ENCODE measurements around the gene ANKRD24. TPM values are rescaled to one million over a fixed set of nuclear protein-coding genes. Genes with fewer than 3 reads are reported as not detected.
A peak's percentile ranks its signal among the peaks of the same experiment; 100 is the strongest.

ANKRD24 gene
- total RNA-seq, 4 donors from 2014 or later = 0.54 to 1.2 (median 0.77) TPM

GRCh38 chr19:4161415-4162077 lies 20.9 kb upstream of the ANKRD24 start:
- 66 to 67% methylated on average over 7 of the region's 7 CpGs for WGBS, 2 donors

GRCh38 chr19:4164262-4164661 lies 18.2 kb upstream of the ANKRD24 start:
- Histone ChIP-seq H3K4me3 (replicated peaks in 1 of 3) (no peak overlapping the region), H3K36me3 (no peaks in the 10 kb centered on the region), H3K4me1 (no peaks in the 10 kb centered on the region), H3K27me3 (no peaks in the 10 kb centered on the region), H3K27ac (no peak overlapping the region), H3K9me3 (no peaks in the 10 kb centered on the region)
- no peak for TF ChIP-seq POLR2A (IDR thresholded peaks at IDR 0.05)
- no peak for TF ChIP-seq CTCF (IDR thresholded peaks at IDR 0.05)
- no peak for DNase-seq
- whole genome bisulfite sequencing, 2 donors = 59 to 63% methylated on average over 11 of the region's 11 CpGs
- intact Hi-C loops (cut with DNase I) = no loop called here

More at GRCh38 chr19:4161415-4162077, 20.9 kb upstream of the ANKRD24 start:
- intact Hi-C loops (cut with DNase I) = no loop called here
- H3K9me3 ChIP-seq = no peaks in the 10 kb centered on the region
- H3K27me3 ChIP-seq = no peaks in the 10 kb centered on the region
- no peak for TF ChIP-seq CTCF (IDR thresholded peaks at IDR 0.05)
- no peak for TF ChIP-seq POLR2A (IDR thresholded peaks at IDR 0.05)
- no peaks in the 10 kb centered on the region for H3K36me3 ChIP-seq
- H3K4me3 ChIP-seq (replicated peaks in 1 of 3) = no peak overlapping the region
- H3K27ac ChIP-seq = no peak overlapping the region
- no peaks in the 10 kb centered on the region for H3K4me1 ChIP-seq
- no peak for DNase-seq

- TF ChIP-seq CTCF (IDR thresholded peaks at IDR 0.05) = no peak
- no peak for TF ChIP-seq POLR2A (IDR thresholded peaks at IDR 0.05)
- DNase-seq = no peak
- Histone ChIP-seq H3K4me1 (peaks cover 0 to 5% of the 10 kb centered on the region in 2 donors), H3K27ac (no peak overlapping the region), H3K27me3 (no peaks in the 10 kb centered on the region), H3K36me3 (no peaks in the 10 kb centered on the region), H3K4me3 (replicated peaks in 1 of 3) (no peak overlapping the region), H3K9me3 (no peaks in the 10 kb centered on the region)
- intact Hi-C loops (cut with DNase I) = no loop called here
- WGBS, 2 donors = 60% methylated on average over 4 of the region's 22 CpGs; no CpG with 5 or more reads in 1 of the 2 donors
Observed at GRCh38 chr19:4171676-4172075, 10.8 kb upstream of the ANKRD24 start.

GRCh38 chr19:4172861-4173473 lies 9.5 kb upstream of the ANKRD24 start:
- H3K4me3 ChIP-seq (replicated peaks in 1 of 3) = no peak overlapping the region
- TF ChIP-seq CTCF (IDR thresholded peaks at IDR 0.05) (no peak), POLR2A (IDR thresholded peaks at IDR 0.05) (no peak)
- no peaks in the 10 kb centered on the region for H3K36me3 ChIP-seq
- peaks cover 0 to 5% of the 10 kb centered on the region in 2 donors for H3K4me1 ChIP-seq
- no peaks in the 10 kb centered on the region for H3K27me3 ChIP-seq
- no peak overlapping the region for H3K27ac ChIP-seq
- peak; percentile 34 to 53 for DNase-seq
- intact Hi-C loops (cut with DNase I) = no loop called here
- no peaks in the 10 kb centered on the region for H3K9me3 ChIP-seq
- 8 to 24% methylated on average over 9 to 20 of the region's 45 CpGs for WGBS, 2 donors

All from thyroid gland (tissue), 4 donors.